PC-9 (cell line): ENCODE results near the gene PCED1A. TPM values are rescaled to one million over a fixed set of nuclear protein-coding genes. Genes with fewer than 3 reads are reported as not detected.

ENCODE experiments used
- BruUV-seq: library from RNA; stranded (reverse); fragments of 400-500 nt; replicated peaks from 2 replicates; lab custom pipeline; 2021; lab: Mats Ljungman, UMichigan
- CTCF ChIA-PET: fragments of 300-600 bp; sonication (Branson Sonifier 250); formaldehyde crosslinking; loops from one replicate; lab custom pipeline; 2022; ENCODE audit warnings: antibody characterized with exemption; lab: Charles Lee
- POLR2A ChIA-PET: fragments of 300-600 bp; sonication (Branson Sonifier 250); formaldehyde crosslinking; loops from one replicate; lab custom pipeline; 2022; ENCODE audit warnings: antibody characterized with exemption; ENCODE audit not compliant: unreplicated experiment; lab: Charles Lee
- DNase-seq, 2 experiments: peaks; one replicate each; pipeline versions ENCODE4 v3.0.0 to v3.0.0-alpha.2; 2015 to 2022; ENCODE audit warnings: mixed read lengths in 1 of 2
- H2AFZ ChIP-seq: fragments of 200-600 bp; sonication (generic); 2 replicates; pipeline ENCODE4 v1.8.1; 2017; ENCODE audit warnings: antibody characterized with exemption
- H3F3A ChIP-seq: fragments of 200-600 bp; sonication (generic); 2 replicates; pipeline ENCODE4 v1.8.1; 2017; ENCODE audit warnings: antibody characterized with exemption, mild to moderate bottlenecking, low read depth; ENCODE audit not compliant: insufficient read depth
- H3K27ac ChIP-seq: fragments of 200-600 bp; sonication (generic); 2 replicates; pipeline ENCODE4 v1.6.1; 2016; ENCODE audit warnings: mixed run types
- H3K27me3 ChIP-seq: fragments of 200-600 bp; sonication (generic); 2 replicates; pipeline ENCODE4 v1.6.1; 2016; ENCODE audit warnings: low read depth, mixed run types; ENCODE audit not compliant: insufficient read depth
- H3K36me3 ChIP-seq: fragments of 200-600 bp; sonication (generic); 2 replicates; pipeline ENCODE4 v1.6.1; 2016; ENCODE audit warnings: low read depth, mixed run types
- H3K4me1 ChIP-seq: fragments of 200-600 bp; sonication (generic); replicated peaks from 2 replicates; pipeline ENCODE4 v1.6.1; 2016; ENCODE audit warnings: mixed run types; ENCODE audit not compliant: insufficient read depth
- H3K4me2 ChIP-seq: fragments of 200-600 bp; sonication (generic); 2 replicates; pipeline ENCODE4 v1.6.1; 2017; ENCODE audit warnings: mixed run types
- H3K4me3 ChIP-seq: fragments of 200-600 bp; sonication (generic); 2 replicates; pipeline ENCODE4 v1.6.1; 2016; ENCODE audit warnings: mixed run types
- H3K79me2 ChIP-seq: fragments of 200-600 bp; sonication (generic); 2 replicates; pipeline ENCODE4 v1.6.1; 2017; ENCODE audit warnings: low read depth, mixed run types
- H3K9me2 ChIP-seq: fragments of 200-600 bp; sonication (generic); 2 replicates; pipeline ENCODE4 v1.8.1; 2017; ENCODE audit warnings: mild to moderate bottlenecking; ENCODE audit not compliant: insufficient read depth
- H3K9me3 ChIP-seq: fragments of 200-600 bp; sonication (generic); 2 replicates; pipeline ENCODE4 v1.8.1; 2016; ENCODE audit warnings: low read depth; ENCODE audit not compliant: insufficient read depth
- H4K20me1 ChIP-seq: fragments of 200-600 bp; sonication (generic); 2 replicates; pipeline ENCODE4 v1.8.1; 2017; ENCODE audit not compliant: insufficient read depth
- EZH2 ChIP-seq: fragments of 200-600 bp; sonication (generic); IDR thresholded peaks from 2 replicates; pipeline ENCODE4 v1.8.0; 2017; ENCODE audit warnings: antibody characterized with exemption, low read depth
- intact Hi-C: fragments of 100-400 bp; cut with micrococcal nuclease; formaldehyde crosslinking; loops from one replicate; pipeline ENCODE4 v1.10.0; 2022; ENCODE audit not compliant: unreplicated experiment
- total RNA-seq: library from RNA; stranded (reverse); gene quantifications from 2 replicates; pipeline ENCODE4 v1.2.3, GENCODE V29; 2021
- TF ChIP-seq, protein P1 (sequence below): fragments of 200-600 bp; sonication (generic); conservative IDR thresholded peaks from 2 replicates; pipeline ENCODE4 v1.6.1; 2017; ENCODE audit warnings: mixed run types, antibody characterized with exemption, mild to moderate bottlenecking, moderate library complexity

Gene PCED1A
- total RNA-seq, 1 experiment from 2014 or later: 47.9 TPM

DNA sequence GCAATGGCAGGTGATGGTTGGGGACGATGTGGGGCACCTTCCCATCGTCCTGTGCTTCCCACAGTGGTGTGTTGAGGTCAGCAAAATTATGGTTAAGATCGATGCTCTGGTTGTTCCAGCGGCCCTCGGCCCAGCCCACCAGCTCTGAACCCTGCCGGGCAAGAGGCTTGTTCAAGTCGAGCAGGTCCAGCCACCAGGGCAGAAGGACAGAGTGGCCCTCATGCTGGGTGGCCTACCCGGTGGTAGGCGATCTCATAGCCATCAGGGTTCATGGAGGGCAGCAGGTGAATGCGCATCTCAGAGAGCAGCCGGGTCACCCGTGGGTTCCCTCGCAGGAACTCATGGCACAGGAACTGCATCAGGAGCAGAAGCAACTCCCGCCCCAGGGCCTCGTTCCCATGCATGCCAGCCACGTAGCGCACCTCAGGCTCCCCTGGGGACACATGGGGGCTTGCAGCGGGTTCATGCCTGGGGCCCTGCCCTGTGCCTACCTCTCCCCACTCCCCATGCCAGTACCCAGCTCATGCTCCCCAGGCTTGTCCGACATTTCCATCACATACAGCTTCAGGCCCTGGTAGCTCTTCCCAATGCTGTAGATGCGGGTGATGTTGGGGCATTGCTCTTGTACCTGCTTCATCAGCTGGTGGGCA is 44.3 kb downstream of the PCED1A start:
- DNase-seq: no peak
- intact Hi-C loops: no loop called here
- Histone ChIP-seq H3K4me2 (no peak overlapping the region), H3K9me3 (no peaks in the 10 kb centered on the region), H4K20me1 (no peaks in the 10 kb centered on the region), H3K79me2 (no peaks in the 10 kb centered on the region), H3F3A (no peaks in the 10 kb centered on the region), H2AFZ (no peak overlapping the region), H3K27ac (no peak overlapping the region), H3K27me3 (peaks cover 44% of the 10 kb centered on the region), H3K4me3 (no peak overlapping the region), H3K9me2 (no peaks in the 10 kb centered on the region), H3K4me1 (no peaks in the 10 kb centered on the region), H3K36me3 (no peaks in the 10 kb centered on the region)
- BruUV-seq: no TSS peak
- CTCF ChIA-PET: no interaction called here
- TF ChIP-seq, protein P1, sequence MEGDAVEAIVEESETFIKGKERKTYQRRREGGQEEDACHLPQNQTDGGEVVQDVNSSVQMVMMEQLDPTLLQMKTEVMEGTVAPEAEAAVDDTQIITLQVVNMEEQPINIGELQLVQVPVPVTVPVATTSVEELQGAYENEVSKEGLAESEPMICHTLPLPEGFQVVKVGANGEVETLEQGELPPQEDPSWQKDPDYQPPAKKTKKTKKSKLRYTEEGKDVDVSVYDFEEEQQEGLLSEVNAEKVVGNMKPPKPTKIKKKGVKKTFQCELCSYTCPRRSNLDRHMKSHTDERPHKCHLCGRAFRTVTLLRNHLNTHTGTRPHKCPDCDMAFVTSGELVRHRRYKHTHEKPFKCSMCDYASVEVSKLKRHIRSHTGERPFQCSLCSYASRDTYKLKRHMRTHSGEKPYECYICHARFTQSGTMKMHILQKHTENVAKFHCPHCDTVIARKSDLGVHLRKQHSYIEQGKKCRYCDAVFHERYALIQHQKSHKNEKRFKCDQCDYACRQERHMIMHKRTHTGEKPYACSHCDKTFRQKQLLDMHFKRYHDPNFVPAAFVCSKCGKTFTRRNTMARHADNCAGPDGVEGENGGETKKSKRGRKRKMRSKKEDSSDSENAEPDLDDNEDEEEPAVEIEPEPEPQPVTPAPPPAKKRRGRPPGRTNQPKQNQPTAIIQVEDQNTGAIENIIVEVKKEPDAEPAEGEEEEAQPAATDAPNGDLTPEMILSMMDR: no peak
- no peak for TF ChIP-seq EZH2
- POLR2A ChIA-PET: no interaction called here

DNA sequence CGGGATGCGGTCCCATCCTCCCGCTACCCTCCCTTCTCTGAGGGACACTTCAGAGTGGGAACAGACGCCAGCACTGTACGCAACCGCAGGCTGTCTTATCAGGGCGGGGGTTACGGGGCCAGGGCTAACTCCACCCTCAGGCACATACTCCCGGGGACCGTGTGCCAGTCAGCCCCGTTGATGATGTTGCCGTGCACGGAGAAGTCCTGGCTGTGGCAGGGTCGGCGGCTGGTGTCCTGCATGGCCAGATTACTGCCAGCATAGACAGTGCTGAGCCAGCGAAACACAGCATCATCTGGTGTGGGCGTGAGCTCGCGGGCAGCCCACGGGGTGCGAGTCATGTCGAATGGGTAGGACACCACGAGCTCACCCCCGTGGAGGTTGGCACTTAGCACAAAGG is 45.0 kb downstream of the PCED1A start:
- H4K20me1 ChIP-seq: no peaks in the 10 kb centered on the region
- DNase-seq: no peak
- no peak overlapping the region for H2AFZ ChIP-seq
- no peak overlapping the region for H3K27ac ChIP-seq
- H3K4me3 ChIP-seq: no peak overlapping the region
- H3F3A ChIP-seq: no peaks in the 10 kb centered on the region
- no peaks in the 10 kb centered on the region for H3K4me1 ChIP-seq
- ChIA-PET CTCF (no interaction called here), POLR2A (interaction anchor here (0.6 kb wide), 1 partner anchor 1768 kb away, joined by 4 read pairs; no protein-coding TSS in a partner anchor)
- intact Hi-C loops: no loop called here
- peaks cover 44% of the 10 kb centered on the region for H3K27me3 ChIP-seq
- TF ChIP-seq EZH2: no peak
- TF ChIP-seq, protein P1: no peak
- no TSS peak for BruUV-seq
- no peaks in the 10 kb centered on the region for H3K36me3 ChIP-seq
- H3K9me3 ChIP-seq: no peaks in the 10 kb centered on the region
- no peak overlapping the region for H3K4me2 ChIP-seq
- H3K79me2 ChIP-seq: no peaks in the 10 kb centered on the region
- H3K9me2 ChIP-seq: no peaks in the 10 kb centered on the region

DNA sequence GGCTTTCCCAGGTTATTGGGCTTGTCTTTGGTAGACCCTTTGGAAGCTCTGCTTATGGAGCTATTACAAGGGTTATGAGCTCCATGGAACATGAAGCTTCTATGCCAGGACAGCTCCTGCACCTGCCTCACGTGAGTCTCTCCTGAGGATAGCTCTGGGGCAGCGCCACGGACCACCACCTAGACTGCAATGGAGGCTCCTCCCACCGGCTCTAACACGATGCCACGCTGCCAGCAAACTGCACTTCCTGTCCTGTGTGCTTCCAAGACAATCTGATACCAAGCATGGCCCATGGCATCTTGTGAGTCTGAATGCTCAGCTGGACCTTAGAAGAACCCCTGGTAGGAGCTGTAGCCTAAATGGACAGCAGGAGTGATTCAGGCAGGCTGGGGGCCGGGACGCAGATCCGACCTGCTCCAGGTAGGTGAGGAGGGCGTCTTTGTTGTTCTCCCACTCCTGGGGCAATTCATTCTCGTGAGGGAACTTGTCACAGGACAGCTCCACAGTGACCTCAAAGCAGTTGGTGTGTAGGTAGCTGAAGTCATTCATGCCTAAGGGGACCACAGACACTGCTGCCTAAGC is 45.5 kb downstream of the PCED1A start:
- no peaks in the 10 kb centered on the region for H3K79me2 ChIP-seq
- no peak overlapping the region for H3K4me3 ChIP-seq
- no peak overlapping the region for H2AFZ ChIP-seq
- peaks cover 44% of the 10 kb centered on the region for H3K27me3 ChIP-seq
- no peaks in the 10 kb centered on the region for H4K20me1 ChIP-seq
- ChIA-PET CTCF (no interaction called here), POLR2A (interaction anchor here (0.6 kb wide), 1 partner anchor 1767 kb away, joined by 4 read pairs; no protein-coding TSS in a partner anchor)
- no peak overlapping the region for H3K4me2 ChIP-seq
- no peaks in the 10 kb centered on the region for H3K36me3 ChIP-seq
- H3K9me3 ChIP-seq: no peaks in the 10 kb centered on the region
- no TSS peak for BruUV-seq
- intact Hi-C loops: no loop called here
- no peaks in the 10 kb centered on the region for H3K4me1 ChIP-seq
- no peaks in the 10 kb centered on the region for H3K9me2 ChIP-seq
- no peak for TF ChIP-seq EZH2
- TF ChIP-seq, protein P1: no peak
- no peaks in the 10 kb centered on the region for H3F3A ChIP-seq
- no peak overlapping the region for H3K27ac ChIP-seq
- DNase-seq: no peak
